Activated CD4-positive, CD25-positive, alpha-beta regulatory T cell treated with anti-CD3 and anti-CD28 coated beads, Interleukin-2, amount 50 U/mL, for 16 hours (primary cell): ENCODE measurements around the gene DENND4A.
"Not testable (repeated sequence)": the region's sequence is repeated elsewhere in the genome, so short reads cannot be mapped to it uniquely, and the experiment has no call there.

Experiments
- DNase-seq: peaks from one replicate; pipeline ENCODE4 v3.0.0-alpha.2; 2020; ENCODE audit warnings: low read depth, low spot score

DENND4A gene

DNA sequence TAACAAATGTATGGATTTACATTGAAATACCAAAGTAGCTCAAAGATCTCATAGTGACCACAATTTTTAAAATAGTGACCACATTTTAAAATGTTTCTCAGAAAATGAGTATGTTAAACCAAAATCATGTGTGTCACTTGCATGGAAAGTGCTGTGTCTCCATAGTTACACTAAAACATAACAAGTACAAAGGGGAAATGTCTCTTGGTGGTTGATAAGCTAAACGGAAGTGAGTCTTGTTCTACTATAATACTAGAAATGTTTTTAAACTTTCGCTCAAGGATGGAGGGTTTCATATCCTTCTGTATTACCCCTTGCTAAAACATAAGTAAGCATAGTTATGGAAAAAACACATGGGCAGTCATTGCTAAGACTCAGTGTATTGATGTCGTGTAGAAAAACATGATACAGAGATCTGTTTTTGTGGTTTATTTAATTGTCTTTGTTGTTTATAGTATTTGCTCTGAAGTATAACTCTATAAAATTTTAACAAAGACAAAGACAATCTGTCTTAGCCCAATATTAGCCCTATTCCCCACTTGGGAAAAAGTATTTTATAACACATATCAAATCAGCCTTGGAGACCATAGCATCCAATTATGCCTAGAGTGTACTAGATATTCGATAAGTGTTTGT, 27.0 kb upstream of the DENND4A start:
- DNase-seq = no peak

- DNase-seq = no peak
Observed at GRCh38 chr15:65816441-65816840, 24.3 kb upstream of the DENND4A start.

- not testable (repeated sequence) for DNase-seq
Observed at GRCh38 chr15:65816008-65816407, 23.9 kb upstream of the DENND4A start.

DNA sequence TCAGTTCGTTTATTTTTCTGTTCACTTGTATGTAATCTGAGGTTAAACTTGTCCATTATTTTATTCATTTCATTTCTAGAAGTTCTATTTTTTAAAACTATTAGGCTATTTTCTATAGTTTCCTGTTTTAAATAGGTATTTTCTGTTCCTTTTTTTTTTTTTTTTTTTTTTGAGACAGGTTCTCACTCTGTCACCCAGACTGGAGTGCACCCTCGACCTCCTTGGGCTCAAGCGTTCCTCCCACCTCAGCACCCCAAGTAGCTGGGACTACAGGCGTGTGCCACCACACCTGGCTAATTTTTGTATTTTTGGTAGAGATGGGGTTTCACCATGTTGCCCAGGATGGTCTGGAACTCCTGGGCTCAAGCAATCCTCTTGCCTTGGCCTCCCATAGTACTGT, 22.2 kb upstream of the DENND4A start:
- not testable (repeated sequence) for DNase-seq

- no peak for DNase-seq
Observed at GRCh38 chr15:65812916-65813315, 20.8 kb upstream of the DENND4A start.

DNA sequence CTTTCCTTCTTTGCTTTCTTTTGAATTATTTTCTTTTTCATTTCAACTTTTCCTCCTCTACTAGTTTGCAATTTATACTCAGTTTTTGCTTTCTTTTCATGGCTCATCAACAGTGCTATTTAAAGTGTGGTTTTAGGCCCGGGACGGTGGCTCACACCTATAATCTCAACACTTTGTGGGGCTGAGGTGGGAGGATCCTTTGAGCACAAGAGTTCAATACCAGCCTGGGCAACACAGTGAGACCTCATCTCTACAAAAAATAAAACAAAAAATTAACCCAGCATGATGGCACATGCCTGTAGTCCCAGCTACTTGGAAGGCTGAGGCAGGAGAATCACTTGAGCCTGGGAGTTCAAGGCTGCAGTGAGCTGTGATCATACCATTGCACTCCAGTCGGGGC, 20.4 kb upstream of the DENND4A start:
- DNase-seq = no peak

- DNase-seq = no peak
Observed at GRCh38 chr15:65811835-65812234, 19.7 kb upstream of the DENND4A start.

GRCh38 chr15:65811011-65811733, 19.1 kb upstream of the DENND4A start:
- not testable (repeated sequence) for DNase-seq

DNA sequence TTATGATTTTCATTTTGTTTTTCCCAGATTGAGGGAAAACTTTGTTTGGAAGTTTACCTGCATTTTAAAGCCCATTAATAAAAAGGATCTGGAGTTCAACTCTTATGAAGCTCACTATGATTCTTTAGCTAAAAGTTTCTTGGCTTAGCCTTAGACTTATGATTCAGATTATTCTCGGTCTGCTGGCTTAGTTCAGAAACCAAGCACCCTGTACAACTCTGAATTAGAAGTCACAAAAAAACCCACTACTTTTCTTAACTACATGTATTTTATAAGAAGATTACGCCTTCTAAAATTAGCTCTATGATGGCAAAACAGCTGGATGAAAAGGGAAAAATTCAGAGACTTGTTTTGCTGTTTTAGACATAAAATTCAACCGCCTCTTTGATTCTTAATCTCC, 14.3 kb upstream of the DENND4A start:
- DNase-seq = no peak

- no peak for DNase-seq
Observed at GRCh38 chr15:65805019-65805745, 13.1 kb upstream of the DENND4A start.

GRCh38 chr15:65804252-65804931, 12.3 kb upstream of the DENND4A start:
- DNase-seq = no peak

DNA sequence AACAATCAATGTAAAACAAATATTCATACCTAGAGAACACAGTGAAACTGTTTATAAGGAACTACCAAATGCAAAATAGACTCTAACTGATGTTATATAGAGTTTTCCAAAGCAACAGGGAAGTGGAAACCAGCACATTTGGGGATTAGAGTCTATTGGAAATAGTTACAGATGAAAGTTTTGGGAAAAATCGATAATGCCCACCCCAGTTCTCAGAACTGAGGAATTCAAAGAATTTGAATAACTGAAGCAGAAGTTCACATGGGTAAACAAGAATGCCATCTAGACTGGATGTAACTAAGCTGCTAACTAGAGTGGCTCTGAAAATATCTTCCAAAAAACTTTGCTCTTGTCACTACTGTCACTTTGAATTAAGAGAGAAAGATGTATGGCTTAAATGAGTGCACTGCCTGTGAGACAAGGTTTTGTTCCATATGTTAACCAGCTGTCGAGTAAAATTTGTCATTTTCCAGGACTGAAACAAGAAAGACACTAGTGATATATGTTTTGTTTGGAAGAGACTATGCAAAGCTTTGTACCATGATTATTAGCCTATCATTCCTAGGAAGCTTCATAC, 9.2 kb upstream of the DENND4A start:
- DNase-seq = no peak

- DNase-seq = no peak
Observed at GRCh38 chr15:65796610-65797078, 4.6 kb upstream of the DENND4A start.

DNA sequence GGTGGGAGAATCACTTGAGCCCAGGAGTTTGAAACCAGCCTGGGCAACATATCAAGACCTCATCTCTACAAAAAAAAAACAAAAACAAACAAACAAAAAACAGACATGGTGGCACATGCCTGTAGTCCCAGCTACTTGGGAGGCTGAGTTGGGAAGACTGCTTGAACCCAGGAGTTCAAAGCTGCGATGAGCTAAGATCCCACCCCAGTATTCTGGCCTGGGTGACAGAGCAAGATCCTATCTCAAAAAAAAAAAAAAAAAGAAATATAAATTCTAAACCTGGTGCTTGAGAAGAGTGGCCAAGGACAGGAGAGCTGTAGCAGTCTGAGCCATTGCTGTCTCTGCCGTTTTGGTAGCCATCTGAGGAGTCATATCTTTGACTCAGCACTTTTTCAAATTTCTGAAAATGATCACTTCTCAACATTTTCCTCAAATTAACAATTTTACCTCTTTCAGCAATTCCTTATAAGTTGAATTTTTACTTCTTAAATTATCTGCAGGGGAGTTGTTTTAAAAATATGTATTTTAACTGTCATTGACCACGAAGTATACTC, 3.6 kb upstream of the DENND4A start:
- DNase-seq = no peak

GRCh38 chr15:65793818-65794104, 1.7 kb upstream of the DENND4A start:
- DNase-seq = no peak

DNA sequence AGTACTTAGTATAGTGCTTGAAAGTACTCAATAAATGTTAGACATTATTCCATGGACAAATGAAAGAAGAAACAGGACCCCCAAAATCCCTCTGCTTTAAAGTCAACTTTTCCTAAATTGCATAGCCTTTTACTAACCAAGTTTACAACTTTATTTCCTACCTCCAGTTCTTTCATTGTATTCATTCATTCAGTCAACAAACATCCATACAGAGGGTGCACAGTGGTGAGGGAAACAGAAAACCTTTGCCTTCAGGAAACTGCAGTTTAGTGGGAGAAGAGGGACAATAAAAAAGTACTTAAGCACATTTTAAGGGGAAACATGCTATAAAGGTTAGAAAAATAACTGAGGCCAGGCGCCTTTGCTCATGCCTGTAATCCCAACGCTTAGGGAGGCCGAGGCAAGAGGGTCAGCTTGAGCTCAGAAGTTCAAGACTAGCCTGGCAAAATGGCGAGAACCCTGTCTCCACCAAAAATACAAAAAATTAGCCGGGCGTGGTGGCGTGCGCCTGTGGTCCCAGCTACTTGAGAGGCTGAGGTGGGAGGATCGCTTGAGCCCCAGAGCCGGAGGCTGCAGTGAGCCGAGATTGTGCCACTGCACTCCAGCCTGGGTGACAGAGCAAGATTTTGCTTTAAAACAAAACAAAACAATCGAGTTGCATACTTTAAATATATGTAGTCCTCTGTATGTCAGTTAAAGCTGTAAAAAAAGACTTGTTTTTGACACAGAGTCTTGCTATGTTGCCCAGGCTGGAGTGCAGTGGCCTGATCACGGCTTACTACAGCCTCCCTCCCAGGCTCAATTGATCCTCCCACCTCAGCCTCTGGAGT, 1.1 kb upstream of the DENND4A start:
- DNase-seq = no peak

DNA sequence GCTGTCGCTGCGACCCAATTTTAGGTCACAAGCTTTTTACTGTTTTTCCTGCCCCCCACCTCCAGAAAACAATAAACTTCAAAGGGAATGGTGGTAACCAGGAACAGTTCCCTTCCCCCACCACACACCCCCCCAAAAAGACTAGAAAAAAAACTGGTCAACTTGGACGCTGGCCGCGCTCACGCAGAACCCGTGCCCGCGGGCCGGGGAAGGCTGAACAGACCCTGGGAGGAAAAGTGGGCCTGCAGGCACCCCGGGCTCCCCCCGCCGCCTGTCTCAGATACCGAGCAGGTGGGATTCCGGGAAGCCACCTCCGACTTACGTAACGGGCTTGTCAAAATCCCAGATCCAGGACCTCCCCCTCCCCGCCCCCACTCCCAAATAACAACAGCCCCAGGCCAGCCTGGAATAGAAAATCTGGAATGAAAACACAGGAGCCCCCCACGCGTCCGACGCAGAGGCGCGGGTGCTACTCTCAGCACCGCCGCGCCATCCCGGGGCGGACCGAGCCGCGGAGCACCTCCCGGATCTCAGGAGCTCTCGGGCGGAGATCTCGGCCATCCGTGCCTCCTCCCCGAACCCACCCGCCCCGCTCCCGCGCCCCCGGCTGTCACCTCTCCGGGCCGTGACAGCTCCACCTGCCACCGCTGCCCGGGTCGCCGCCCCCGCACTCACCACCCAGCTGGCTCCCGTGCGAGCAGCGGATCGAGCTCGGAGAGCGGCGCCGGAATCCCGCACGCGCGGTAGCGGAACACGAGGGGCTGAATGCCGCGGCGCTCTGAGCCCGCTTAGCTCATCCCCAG, 557 bp downstream of the DENND4A start:
- DNase-seq = peak; percentile 10

- DNase-seq = no peak
Observed at GRCh38 chr15:65790694-65791334, 1.3 kb downstream of the DENND4A start.

DNA sequence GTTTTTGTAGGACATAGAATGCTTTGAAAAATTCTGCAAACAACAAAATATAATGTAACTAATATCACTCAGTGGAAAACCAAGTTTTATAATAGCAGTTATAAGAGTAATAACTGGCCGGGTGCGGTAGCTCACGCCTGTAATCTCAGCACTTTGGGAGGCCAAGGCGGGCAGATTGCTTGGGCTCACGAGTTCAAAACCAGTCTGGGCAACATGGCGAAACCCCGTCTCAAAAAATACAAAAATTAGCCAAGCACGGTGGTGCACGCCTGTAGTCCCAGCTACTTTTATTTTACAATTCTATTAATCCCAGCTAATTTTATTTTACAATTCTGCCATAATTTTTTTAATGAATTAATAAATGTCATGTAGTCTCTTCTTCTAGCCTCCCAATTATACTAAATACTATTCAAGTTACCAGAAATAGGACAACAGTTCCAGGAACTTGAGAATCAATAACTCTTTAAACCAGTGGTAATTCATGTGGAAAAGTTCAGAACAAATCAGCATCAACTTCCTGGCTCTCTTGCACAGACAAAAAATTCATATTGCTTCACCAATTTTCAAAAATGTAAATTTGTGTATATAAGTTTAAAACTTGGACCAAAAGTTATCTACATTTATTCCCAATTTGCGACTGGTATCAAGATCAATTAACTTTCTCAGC, 2.2 kb downstream of the DENND4A start:
- no peak for DNase-seq
